Measurements from ENCODE around the gene FRMD4B.

Gene FRMD4B

GRCh38 chr3:69226071-69226470, 159.8 kb downstream of the FRMD4B start:
- TF ChIP-seq, protein P1, sequence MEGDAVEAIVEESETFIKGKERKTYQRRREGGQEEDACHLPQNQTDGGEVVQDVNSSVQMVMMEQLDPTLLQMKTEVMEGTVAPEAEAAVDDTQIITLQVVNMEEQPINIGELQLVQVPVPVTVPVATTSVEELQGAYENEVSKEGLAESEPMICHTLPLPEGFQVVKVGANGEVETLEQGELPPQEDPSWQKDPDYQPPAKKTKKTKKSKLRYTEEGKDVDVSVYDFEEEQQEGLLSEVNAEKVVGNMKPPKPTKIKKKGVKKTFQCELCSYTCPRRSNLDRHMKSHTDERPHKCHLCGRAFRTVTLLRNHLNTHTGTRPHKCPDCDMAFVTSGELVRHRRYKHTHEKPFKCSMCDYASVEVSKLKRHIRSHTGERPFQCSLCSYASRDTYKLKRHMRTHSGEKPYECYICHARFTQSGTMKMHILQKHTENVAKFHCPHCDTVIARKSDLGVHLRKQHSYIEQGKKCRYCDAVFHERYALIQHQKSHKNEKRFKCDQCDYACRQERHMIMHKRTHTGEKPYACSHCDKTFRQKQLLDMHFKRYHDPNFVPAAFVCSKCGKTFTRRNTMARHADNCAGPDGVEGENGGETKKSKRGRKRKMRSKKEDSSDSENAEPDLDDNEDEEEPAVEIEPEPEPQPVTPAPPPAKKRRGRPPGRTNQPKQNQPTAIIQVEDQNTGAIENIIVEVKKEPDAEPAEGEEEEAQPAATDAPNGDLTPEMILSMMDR (IDR thresholded peaks at IDR 0.05; ENCODE audit: borderline replicate concordance, extremely low read depth, low read length, poor library complexity, severe bottlenecking), result no peak
- TF ChIP-seq EZH2 (IDR thresholded peaks at IDR 0.05; ENCODE audit: borderline replicate concordance, low read depth, low read length, severe bottlenecking), result no peak
- DNase-seq (no peak), ATAC-seq (ENCODE audit: insufficient read depth, low read depth) (no peak)
- Histone ChIP-seq H3K4me3 (ENCODE audit: low read depth in 1 of 2, low read length in 2 of 2) (no peak overlapping the region), H3K9me3 (ENCODE audit: insufficient read depth, low read length, severe bottlenecking) (no peaks in the 10 kb centered on the region), H4K20me1 (ENCODE audit: insufficient read depth, low read length) (no peaks in the 10 kb centered on the region), H3K4me1 (ENCODE audit: insufficient read depth, low read length) (no peaks in the 10 kb centered on the region), H3K27me3 (ENCODE audit: insufficient read depth, low read length, poor library complexity) (no peaks in the 10 kb centered on the region), H2AFZ (ENCODE audit: low read depth, low read length) (no peak overlapping the region), H3K79me2 (ENCODE audit: insufficient read depth, low read length) (no peaks in the 10 kb centered on the region), H3K4me2 (ENCODE audit: insufficient read depth, low read length) (no peak overlapping the region), H3K27ac (ENCODE audit: low read length) (no peak overlapping the region), H3K36me3 (ENCODE audit: insufficient read depth, low read length) (peaks cover 29% of the 10 kb centered on the region), H3K9ac (ENCODE audit: low read depth, low read length) (no peak overlapping the region)

DNA sequence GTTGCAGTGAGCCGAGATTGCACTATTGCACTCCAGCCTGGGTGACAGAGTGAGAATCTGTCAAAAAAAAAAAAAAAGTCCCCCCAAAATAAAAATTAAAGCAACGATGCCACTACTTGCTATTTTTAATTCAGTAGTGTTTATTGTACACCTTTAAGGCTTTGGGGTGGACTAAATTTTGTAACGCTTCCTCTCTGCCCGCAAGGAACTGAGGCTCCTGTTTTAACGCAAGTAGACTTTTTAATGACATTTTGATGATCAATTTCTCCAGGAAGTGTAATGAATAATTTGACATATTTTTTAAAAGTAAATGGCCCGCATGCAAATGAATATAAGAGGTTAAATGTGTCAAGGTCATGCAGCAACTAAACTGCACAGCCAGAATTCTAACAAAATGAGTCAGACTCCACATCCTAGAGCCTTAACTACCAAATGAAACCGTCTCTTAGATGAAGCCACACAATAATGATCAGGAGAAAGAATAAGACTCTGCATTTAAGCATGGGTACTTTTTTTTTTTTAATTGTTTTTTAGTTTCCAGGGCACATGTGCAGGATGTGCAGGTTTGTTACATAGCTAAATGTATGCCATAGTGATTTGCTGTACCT, 166.7 kb downstream of the FRMD4B start:
- H4K20me1 ChIP-seq (ENCODE audit: insufficient read depth, low read length), result no peaks in the 10 kb centered on the region
- H3K9ac ChIP-seq (ENCODE audit: low read depth, low read length), result no peak overlapping the region
- no peaks in the 10 kb centered on the region for H3K79me2 ChIP-seq (ENCODE audit: insufficient read depth, low read length)
- no peaks in the 10 kb centered on the region for H3K27me3 ChIP-seq (ENCODE audit: insufficient read depth, low read length, poor library complexity)
- no peak overlapping the region for H3K4me2 ChIP-seq (ENCODE audit: insufficient read depth, low read length)
- no peak overlapping the region for H2AFZ ChIP-seq (ENCODE audit: low read depth, low read length)
- no peak overlapping the region for H3K27ac ChIP-seq (ENCODE audit: low read length)
- H3K9me3 ChIP-seq (ENCODE audit: insufficient read depth, low read length, severe bottlenecking), result no peaks in the 10 kb centered on the region
- no peaks in the 10 kb centered on the region for H3K4me1 ChIP-seq (ENCODE audit: insufficient read depth, low read length)
- TF ChIP-seq EZH2 (IDR thresholded peaks at IDR 0.05; ENCODE audit: borderline replicate concordance, low read depth, low read length, severe bottlenecking), result no peak
- TF ChIP-seq, protein P1 (IDR thresholded peaks at IDR 0.05; ENCODE audit: borderline replicate concordance, extremely low read depth, low read length, poor library complexity, severe bottlenecking), result no peak
- no peak for DNase-seq
- no peak for ATAC-seq (ENCODE audit: insufficient read depth, low read depth)
- no peak overlapping the region for H3K4me3 ChIP-seq (ENCODE audit: low read depth in 1 of 2, low read length in 2 of 2)
- H3K36me3 ChIP-seq (ENCODE audit: insufficient read depth, low read length), result peaks cover 71% of the 10 kb centered on the region

- no peak overlapping the region for H2AFZ ChIP-seq (ENCODE audit: low read depth, low read length)
- H3K27me3 ChIP-seq (ENCODE audit: insufficient read depth, low read length, poor library complexity), result no peaks in the 10 kb centered on the region
- H3K4me1 ChIP-seq (ENCODE audit: insufficient read depth, low read length), result no peaks in the 10 kb centered on the region
- H3K36me3 ChIP-seq (ENCODE audit: insufficient read depth, low read length), result peaks cover 70% of the 10 kb centered on the region
- no peak overlapping the region for H3K4me2 ChIP-seq (ENCODE audit: insufficient read depth, low read length)
- no peak for DNase-seq
- no peaks in the 10 kb centered on the region for H4K20me1 ChIP-seq (ENCODE audit: insufficient read depth, low read length)
- no peak overlapping the region for H3K9ac ChIP-seq (ENCODE audit: low read depth, low read length)
- H3K27ac ChIP-seq (ENCODE audit: low read length), result no peak overlapping the region
- no peaks in the 10 kb centered on the region for H3K9me3 ChIP-seq (ENCODE audit: insufficient read depth, low read length, severe bottlenecking)
- no peak for ATAC-seq (ENCODE audit: insufficient read depth, low read depth)
- no peak overlapping the region for H3K4me3 ChIP-seq (ENCODE audit: low read depth in 1 of 2, low read length in 2 of 2)
- TF ChIP-seq, protein P1 (IDR thresholded peaks at IDR 0.05; ENCODE audit: borderline replicate concordance, extremely low read depth, low read length, poor library complexity, severe bottlenecking), result no peak
- TF ChIP-seq EZH2 (IDR thresholded peaks at IDR 0.05; ENCODE audit: borderline replicate concordance, low read depth, low read length, severe bottlenecking), result no peak
- H3K79me2 ChIP-seq (ENCODE audit: insufficient read depth, low read length), result no peaks in the 10 kb centered on the region
Observed at GRCh38 chr3:69218079-69218478, 167.8 kb downstream of the FRMD4B start.

Measured in DND-41 (cell line).